Ovary (tissue), 3 donors: ENCODE data around the gene CFAP97D1.

Experiments
- CTCF ChIP-seq, 3 donors: fragments of 450-650 bp in 2 of 3; fragments of 200-600 bp in 1 of 3; IDR thresholded peaks; one replicate each; pipeline versions ENCODE4 v1.5.1 to v1.8.0; 2016 to 2022; ENCODE audit warnings: antibody characterized with exemption in 3 of 3, mild to moderate bottlenecking in 1 of 3
- POLR2A ChIP-seq: fragments of 450-650 bp; IDR thresholded peaks from one replicate; pipeline ENCODE4 v1.6.1; 2017; ENCODE audit warnings: antibody characterized with exemption, mild to moderate bottlenecking, moderate library complexity
- donor health status: DM: no; HTN: no; CAD: no.

- TF ChIP-seq POLR2A (no peak), CTCF (IDR thresholded peaks at IDR 0.05) (no peak)
Measured at GRCh38 chr17:43805117-43805516, 24.9 kb downstream of the CFAP97D1 start.
